Activated CD4-positive, alpha-beta T cell treated with anti-CD3 and anti-CD28 coated beads, Interleukin-10, Interleukin-2, amounts not matched to agents 100 ng/mL and 50 ng/mL, durations not matched to agents 16 hours and 8 hours (primary cell): ENCODE measurements around the gene DIPK1B.

Experiments used
- DNase-seq: peaks from one replicate; pipeline ENCODE4 v3.0.0-alpha.2; 2020

The DIPK1B gene

GRCh38 chr9:136673088-136673974, 39.0 kb upstream of the DIPK1B start:
- DNase-seq, result no peak

- no peak for DNase-seq
Observed at GRCh38 chr9:136673975-136674785, 38.2 kb upstream of the DIPK1B start.

GRCh38 chr9:136674786-136675349, 37.5 kb upstream of the DIPK1B start:
- no peak for DNase-seq

- DNase-seq, result no peak
Observed at GRCh38 chr9:136675477-136676296, 36.7 kb upstream of the DIPK1B start.

GRCh38 chr9:136676297-136676794, 36.0 kb upstream of the DIPK1B start:
- DNase-seq, result no peak

- DNase-seq, result no peak
Observed at GRCh38 chr9:136676920-136677686, 35.3 kb upstream of the DIPK1B start.

- DNase-seq, result no peak
Observed at GRCh38 chr9:136678034-136678433, 34.3 kb upstream of the DIPK1B start.

- no peak for DNase-seq
Observed at GRCh38 chr9:136678624-136679023, 33.7 kb upstream of the DIPK1B start.

- DNase-seq, result no peak
Observed at GRCh38 chr9:136679431-136679941, 32.9 kb upstream of the DIPK1B start.

GRCh38 chr9:136681029-136681428, 31.3 kb upstream of the DIPK1B start:
- no peak for DNase-seq

GRCh38 chr9:136681945-136682699, 30.2 kb upstream of the DIPK1B start:
- DNase-seq, result no peak

GRCh38 chr9:136682710-136683109, 29.7 kb upstream of the DIPK1B start:
- no peak for DNase-seq

GRCh38 chr9:136683173-136683745, 29.1 kb upstream of the DIPK1B start:
- no peak for DNase-seq

- DNase-seq, result no peak
Observed at GRCh38 chr9:136683755-136684154, 28.6 kb upstream of the DIPK1B start.

- no peak for DNase-seq
Observed at GRCh38 chr9:136684339-136684738, 28.0 kb upstream of the DIPK1B start.

- DNase-seq, result no peak
Observed at GRCh38 chr9:136684799-136685198, 27.6 kb upstream of the DIPK1B start.

GRCh38 chr9:136685216-136685615, 27.2 kb upstream of the DIPK1B start:
- DNase-seq, result no peak

- no peak for DNase-seq
Observed at GRCh38 chr9:136685790-136686533, 26.4 kb upstream of the DIPK1B start.

GRCh38 chr9:136686534-136686793, 25.9 kb upstream of the DIPK1B start:
- no peak for DNase-seq
